Breast epithelium (tissue), 3 donors: ENCODE results near the gene FMNL2.

ENCODE experiments used
- POLR2AphosphoS5 ChIP-seq, 3 donors: sonication (generic); formaldehyde crosslinking; IDR thresholded peaks; one replicate each; pipeline ENCODE4 v1.6.1; 2017; ENCODE audit warnings: antibody characterized with exemption in 3 of 3
- TF ChIP-seq, protein P1 (sequence below), 3 donors: fragments of 450-650 bp; IDR thresholded peaks; one replicate each; pipeline ENCODE4 v1.5.1; 2016 to 2017; ENCODE audit warnings: antibody characterized with exemption in 3 of 3, mild to moderate bottlenecking in 3 of 3, moderate library complexity in 3 of 3

DNA sequence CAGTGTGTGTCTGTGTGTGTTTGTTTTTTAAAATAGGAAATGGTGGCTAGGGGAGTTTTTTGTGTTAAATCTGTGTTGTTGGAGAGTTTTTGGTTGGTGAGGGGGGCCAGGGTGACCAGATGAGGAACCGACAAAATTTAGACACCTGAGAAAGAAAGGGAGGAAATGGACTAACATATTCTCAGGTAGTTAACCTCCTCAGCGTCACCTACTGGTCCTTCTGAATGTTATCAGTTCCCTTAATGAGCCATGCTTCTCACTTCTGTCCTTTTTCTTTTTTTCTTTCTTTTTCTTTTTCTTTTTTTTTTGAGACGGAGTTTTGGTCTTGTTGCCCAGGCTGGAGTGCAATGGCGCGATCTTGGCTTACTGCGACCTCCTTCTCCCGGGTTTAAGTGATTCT lies 107.0 kb downstream of the FMNL2 start:
- TF ChIP-seq, protein P1, sequence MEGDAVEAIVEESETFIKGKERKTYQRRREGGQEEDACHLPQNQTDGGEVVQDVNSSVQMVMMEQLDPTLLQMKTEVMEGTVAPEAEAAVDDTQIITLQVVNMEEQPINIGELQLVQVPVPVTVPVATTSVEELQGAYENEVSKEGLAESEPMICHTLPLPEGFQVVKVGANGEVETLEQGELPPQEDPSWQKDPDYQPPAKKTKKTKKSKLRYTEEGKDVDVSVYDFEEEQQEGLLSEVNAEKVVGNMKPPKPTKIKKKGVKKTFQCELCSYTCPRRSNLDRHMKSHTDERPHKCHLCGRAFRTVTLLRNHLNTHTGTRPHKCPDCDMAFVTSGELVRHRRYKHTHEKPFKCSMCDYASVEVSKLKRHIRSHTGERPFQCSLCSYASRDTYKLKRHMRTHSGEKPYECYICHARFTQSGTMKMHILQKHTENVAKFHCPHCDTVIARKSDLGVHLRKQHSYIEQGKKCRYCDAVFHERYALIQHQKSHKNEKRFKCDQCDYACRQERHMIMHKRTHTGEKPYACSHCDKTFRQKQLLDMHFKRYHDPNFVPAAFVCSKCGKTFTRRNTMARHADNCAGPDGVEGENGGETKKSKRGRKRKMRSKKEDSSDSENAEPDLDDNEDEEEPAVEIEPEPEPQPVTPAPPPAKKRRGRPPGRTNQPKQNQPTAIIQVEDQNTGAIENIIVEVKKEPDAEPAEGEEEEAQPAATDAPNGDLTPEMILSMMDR (IDR thresholded peaks at IDR 0.05) = no peak
- TF ChIP-seq POLR2AphosphoS5 (IDR thresholded peaks at IDR 0.05) = no peak
